GM12891 (cell line): Measurements from ENCODE around the gene ATG7.

Source experiments
- PAX5 ChIP-seq: IDR thresholded peaks from 2 replicates; pipeline ENCODE4 v1.6.1; 2011; ENCODE audit warnings: low read length, moderate library complexity, mild to moderate bottlenecking; ENCODE audit not compliant: insufficient read depth, severe bottlenecking
- POLR2A ChIP-seq: IDR thresholded peaks from 2 replicates; pipeline ENCODE4 v1.6.1; 2011; ENCODE audit warnings: low read depth, low read length, control low read depth
- POLR2AphosphoS5 ChIP-seq: IDR thresholded peaks from 2 replicates; pipeline ENCODE4 v1.6.1; 2011; ENCODE audit warnings: low read depth, low read length, control low read depth
- POU2F2 ChIP-seq: IDR thresholded peaks from 2 replicates; pipeline ENCODE4 v1.6.1; 2011; ENCODE audit warnings: low read depth, mild to moderate bottlenecking, control low read depth, low read length, moderate library complexity
- SPI1 ChIP-seq: IDR thresholded peaks from 2 replicates; pipeline ENCODE4 v1.6.1; 2011; ENCODE audit warnings: low read depth, low read length, control low read depth
- TAF1 ChIP-seq: IDR thresholded peaks from 2 replicates; pipeline ENCODE4 v1.6.1; 2011; ENCODE audit warnings: low read depth, low read length, control low read depth

DNA sequence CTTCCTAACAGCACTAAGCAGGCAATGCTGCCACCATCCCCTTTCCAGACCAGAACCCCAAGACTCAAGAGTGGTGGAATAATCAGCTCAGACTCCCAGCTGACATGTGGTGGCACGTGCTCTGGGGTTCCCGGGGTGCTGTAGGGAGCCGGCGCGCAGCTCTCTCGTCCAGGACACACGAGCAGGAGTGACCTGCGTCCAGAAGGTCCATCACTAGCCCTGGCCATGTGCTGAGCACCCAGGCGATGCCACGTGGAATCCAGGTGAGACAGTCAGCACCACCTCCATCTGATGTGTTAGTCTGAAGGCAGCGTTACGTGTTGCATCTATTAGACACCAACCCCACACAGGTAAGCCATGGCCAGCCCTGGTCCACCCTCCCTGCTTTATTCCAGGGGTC lies 293.3 kb downstream of the ATG7 start:
- TF ChIP-seq POLR2A (no peak), POLR2AphosphoS5 (no peak), SPI1 (no peak), TAF1 (no peak), POU2F2 (no peak), PAX5 (no peak)
